ENCODE measurements around the gene ATE1. TPM values are rescaled to one million over a fixed set of nuclear protein-coding genes. Genes with fewer than 3 reads are reported as not detected.
A peak's percentile ranks its signal among the peaks of the same experiment; 100 is the strongest.
"Not testable (repeated sequence)": the region's sequence is repeated elsewhere in the genome, so short reads cannot be mapped to it uniquely, and the experiment has no call there.

Gene ATE1
- total RNA-seq, 1 donor from 2014 or later = 31.7 TPM

DNA sequence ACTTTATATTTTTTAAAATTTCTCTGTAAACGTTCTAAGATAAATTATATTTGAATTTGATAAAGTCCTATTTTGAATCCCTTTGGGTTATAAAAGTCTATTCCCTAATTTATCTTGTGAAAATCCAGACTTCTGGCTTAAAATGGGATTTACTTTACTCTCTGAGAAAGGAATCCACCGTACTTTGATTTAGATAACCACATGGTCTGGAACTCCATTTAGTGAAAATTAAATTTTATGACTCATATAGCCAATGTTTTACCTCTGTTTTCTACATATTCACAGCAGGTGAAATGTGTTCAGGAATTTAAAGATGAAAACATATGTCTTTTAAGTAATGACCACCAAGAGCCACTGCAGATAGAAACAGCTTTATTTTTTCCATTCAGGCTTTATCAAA, 187.8 kb downstream of the ATE1 start:
- no peak for DNase-seq (ENCODE audit: low read depth in 2 of 2)

- no peak for DNase-seq (ENCODE audit: low read depth in 2 of 2)
Observed at GRCh38 chr10:121739114-121739513, 188.7 kb downstream of the ATE1 start.

DNA sequence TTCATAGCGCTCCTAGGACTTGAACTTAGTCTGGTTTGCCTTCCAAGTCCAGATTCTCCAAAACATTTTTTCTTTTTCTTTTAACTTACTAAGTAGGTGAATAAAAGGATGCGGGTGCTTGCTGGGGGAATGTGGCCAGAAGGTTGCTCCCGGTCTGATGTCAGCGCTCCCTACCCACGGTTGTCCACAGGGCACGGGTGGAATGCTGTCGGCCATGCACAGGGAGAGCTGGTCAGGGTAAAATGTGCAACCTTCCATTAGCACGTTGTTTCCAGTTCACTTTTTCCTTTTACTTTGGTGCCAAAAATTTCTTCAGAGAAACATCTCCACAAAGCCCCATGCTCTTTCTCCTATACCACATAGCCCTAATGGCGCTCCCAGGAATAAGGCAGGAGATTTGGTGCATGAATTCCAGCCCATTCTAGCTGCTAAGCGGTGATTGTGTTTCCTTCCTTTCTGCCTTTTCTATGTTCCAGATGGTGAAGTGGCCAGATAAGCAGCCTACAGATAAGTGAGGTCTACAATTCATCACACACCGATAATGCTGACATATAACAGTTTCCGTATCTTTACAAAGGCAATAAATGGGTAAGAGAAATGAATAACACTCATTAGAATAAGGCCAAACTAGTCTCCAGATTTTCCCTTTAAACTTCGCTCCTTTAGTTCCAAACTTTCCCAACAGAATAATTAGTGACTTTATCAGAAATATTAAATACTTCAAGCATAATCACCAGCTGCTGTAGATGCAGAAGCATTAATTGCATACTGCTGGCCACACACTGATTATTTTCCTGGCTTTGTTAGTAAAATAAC, 191.3 kb downstream of the ATE1 start:
- DNase-seq (ENCODE audit: low read depth in 2 of 2) = peak; percentile 8 to 51

DNA sequence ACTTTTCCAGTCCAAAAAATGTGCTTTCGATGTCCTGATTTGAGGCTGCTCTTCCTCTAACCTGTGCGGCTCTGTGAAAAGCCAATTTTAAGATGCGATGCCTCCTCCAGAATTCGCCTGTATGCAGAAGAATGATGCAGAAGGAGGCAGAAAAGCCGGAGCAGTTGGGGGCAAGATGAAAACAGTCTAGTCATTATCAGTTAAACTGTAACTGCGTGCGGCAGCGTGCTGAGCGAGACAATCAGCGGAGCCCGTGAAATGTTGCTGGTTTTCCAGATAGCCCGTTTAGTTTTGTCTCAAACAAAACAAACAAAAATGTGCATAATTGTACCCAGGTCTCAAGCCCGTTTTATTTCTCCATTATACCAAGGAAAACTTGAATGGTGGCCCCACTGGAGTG, 192.6 kb downstream of the ATE1 start:
- no peak for DNase-seq (ENCODE audit: low read depth in 2 of 2)

- peak; percentile 16 to 27 for DNase-seq (ENCODE audit: low read depth in 2 of 2)
Observed at GRCh38 chr10:121734589-121735045, 193.2 kb downstream of the ATE1 start.

DNA sequence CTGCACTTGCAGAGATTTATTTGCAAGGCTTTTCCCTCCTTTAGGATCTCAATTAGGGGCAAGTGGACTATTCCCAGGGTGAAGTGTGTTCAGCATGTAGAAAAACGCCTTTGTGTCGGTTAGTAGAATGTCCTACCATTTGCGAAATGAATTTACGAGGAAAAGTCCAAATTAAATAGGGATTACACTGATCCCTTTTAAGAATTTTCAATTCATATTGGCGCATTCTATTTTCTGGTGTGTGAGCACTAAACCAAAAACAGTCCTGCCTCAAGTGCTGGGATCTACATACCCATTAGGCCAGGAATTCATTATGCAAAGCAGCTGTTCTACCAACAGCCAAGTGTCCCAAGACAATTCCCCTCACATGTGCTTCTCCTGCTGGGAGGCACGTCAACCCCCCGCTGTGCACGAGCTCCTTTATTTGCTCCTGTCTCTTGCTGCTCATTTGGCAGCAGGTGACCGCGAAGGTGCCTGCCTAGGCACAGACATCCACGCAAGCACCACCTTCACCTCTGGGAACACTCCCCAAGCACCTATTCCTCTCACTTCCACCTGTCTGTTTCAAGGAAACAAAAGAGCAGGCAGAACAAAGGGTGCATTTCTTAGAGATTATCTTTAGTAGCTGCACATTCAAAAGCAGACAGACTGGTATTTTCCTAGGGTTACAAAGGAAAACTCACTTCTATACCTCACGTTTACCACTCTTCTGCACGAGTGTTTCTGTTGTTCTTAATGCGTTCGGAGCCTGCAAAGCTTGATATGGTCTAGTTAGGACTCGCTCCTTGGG, 195.0 kb downstream of the ATE1 start:
- DNase-seq (ENCODE audit: low read depth in 2 of 2) = no peak

DNA sequence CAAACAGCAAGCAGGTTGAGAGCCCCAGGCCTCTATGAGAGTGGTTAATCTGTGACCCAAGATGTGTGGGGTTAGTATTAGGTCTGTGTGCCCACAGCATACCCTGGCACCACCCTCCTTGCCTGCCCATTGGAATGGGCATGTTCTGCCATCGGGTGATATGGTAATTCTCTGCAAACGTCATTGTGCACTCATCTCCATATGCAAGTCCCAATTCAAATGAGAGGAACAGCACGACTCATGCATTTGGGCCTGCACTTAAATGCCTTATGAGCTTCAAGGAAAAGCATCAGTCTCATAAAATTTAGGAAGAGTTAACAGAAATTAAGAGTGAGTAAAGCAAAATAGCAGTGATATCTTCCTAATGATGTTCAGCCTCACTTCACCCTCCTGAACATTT, 195.7 kb downstream of the ATE1 start:
- DNase-seq (ENCODE audit: low read depth in 2 of 2) = no peak

DNA sequence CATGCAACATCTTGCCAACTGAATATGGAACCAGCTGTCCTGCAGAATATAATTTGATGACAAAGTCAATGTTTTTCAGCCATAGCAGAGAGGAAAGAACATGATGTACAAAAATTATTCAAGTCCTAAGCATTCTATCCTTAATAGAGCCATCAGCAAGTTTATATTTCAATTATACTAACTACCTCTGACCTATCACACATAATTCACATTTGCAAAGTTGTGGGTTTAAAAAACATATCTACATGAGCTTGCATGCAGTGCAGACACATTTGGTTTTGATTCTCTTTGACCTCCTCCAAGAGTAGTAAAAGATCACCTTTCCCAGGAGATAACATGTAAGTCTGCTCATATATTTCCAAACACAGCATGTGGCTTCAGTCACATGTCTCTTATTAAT, 203.5 kb downstream of the ATE1 start:
- DNase-seq (ENCODE audit: low read depth in 2 of 2) = no peak

DNA sequence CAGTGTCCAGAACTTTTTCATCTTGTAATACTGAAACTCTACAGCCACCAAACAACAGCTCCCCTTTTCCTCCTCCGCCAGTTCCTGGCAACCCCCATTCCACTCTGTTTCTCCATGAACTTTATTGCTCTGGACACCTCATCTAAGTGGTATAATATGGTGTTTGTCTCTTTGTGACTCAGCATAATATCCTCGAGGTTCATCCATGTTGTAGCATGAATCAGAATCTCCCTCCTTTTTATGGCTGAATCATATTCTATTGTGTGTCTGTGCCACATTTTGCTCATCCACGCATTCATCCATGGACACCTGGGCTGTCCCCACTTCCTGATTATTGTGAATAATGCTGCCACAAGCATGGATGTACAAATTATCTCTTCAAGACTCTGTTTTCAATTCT, 205.2 kb downstream of the ATE1 start:
- DNase-seq (ENCODE audit: low read depth in 2 of 2) = no peak

DNA sequence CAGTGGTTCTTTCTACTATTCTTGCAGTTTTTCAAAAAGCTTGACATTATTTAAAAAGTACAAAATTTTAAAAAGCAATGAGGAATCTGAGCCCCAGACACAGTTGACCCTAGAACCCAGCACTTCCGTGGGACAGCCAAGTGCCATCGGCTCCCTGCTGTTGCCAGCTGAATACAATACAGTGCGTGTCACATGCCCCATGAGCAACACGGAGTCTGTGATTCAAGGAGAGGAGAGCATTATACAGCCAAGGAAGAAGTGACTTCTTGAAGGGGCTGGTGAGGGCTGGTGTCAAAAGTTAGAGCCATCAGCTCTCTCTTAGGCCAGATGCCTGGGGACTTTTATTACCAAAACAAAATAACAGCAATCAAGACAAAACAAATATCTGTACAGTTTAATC, 206.6 kb downstream of the ATE1 start:
- no peak for DNase-seq (ENCODE audit: low read depth in 2 of 2)

DNA sequence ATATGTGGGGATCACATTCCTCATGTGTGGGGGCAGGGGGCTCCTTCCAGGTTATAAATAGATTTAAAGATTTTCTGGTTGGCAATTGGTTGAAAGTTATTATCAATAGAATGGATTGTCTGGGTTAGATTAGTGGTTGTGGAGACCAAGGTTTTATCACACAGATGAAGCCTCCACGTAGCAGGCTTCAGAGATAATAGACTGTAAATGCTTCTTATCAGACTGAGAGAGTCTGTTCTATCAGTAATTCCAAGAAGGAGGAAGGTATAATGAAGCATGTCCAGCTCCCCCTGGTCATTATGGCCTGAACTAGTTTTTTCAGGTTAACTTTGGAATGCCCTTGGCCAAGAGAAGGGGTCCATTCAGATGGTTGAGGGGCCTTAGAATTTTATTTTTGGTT, 211.9 kb downstream of the ATE1 start:
- DNase-seq (ENCODE audit: low read depth in 2 of 2) = no peak

GRCh38 chr10:121715076-121715475, 212.8 kb downstream of the ATE1 start:
- no peak for DNase-seq (ENCODE audit: low read depth in 2 of 2)

DNA sequence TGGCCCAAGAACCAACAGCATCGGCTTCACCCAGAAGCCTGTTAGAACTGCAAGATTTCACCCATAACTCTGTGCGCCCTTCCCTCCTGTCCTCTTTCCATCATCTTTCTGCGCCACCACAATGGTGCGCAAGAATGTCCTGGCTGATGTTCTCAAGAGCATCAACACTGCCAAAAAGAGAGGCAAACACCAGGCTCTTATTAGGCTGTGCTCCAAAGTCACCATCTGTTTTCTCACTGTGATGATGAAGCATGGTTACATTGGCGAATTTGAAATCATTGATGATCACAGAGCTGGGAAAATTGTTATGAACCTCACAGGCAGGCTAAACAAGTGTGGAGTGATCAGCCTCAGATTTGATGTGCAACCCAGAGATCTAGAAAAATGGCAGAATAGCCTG, 214.3 kb downstream of the ATE1 start:
- no peak for DNase-seq (ENCODE audit: low read depth in 2 of 2)

DNA sequence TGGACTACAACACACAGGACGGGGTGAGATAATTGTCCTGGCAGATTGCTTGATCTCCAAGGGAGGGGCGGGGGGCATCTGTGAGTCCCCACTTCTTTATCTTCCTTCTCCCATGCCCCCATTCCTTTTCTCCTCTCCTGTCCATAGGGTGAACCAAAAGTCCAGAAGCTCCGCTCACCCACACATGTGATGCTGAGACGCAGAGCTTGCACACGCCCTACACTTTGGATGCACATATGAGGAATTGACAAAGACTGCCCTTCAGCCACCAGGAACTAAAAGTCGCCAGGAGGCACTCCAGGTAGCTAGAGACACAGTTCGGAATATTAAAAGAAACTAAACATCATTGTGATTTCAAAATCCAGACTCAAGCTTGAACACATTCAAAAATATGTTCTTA, 216.9 kb downstream of the ATE1 start:
- no peak for DNase-seq (ENCODE audit: low read depth in 2 of 2)

DNA sequence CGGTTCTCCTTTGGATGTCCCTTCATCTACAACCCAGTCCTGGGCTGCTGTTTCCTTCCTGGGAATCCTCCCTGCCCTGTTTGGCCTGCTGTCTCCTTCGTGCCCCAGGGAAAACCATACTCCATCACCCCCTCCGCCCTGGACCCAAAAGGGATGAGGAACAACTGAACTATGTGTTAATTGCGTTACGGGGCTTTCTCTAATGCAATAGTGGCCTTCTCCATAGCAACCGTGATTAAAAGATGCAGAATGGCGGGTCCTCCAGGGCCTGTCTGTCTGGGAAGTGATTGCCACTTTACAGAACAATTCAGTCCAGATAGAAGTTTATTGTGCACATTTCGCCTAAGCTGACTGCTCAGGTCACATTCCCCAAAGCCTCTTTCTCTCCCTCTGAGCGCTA, 217.6 kb downstream of the ATE1 start:
- no peak for DNase-seq (ENCODE audit: low read depth in 2 of 2)

DNA sequence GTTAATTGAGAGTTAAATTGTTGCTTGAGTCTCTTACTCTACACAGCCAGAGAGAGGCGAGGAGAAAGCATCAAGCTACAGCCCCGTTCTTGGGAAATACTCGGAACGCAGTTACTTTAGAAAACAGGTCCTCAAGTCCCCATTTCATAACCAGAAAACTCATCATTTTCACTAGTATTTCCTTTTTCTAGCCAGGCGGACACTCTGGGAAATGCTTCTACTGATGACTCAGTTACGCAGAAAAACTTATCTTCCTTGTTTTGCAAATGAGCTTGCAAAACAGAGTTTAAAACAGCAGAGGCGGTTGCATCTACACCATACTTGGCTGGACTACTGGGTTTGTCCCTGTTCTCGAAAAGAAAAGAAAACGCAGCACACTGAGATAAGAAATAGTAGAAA, 218.2 kb downstream of the ATE1 start:
- DNase-seq (ENCODE audit: low read depth in 2 of 2) = no peak

- DNase-seq (ENCODE audit: low read depth in 2 of 2) = no peak
Observed at GRCh38 chr10:121708728-121709674, 218.8 kb downstream of the ATE1 start.

DNA sequence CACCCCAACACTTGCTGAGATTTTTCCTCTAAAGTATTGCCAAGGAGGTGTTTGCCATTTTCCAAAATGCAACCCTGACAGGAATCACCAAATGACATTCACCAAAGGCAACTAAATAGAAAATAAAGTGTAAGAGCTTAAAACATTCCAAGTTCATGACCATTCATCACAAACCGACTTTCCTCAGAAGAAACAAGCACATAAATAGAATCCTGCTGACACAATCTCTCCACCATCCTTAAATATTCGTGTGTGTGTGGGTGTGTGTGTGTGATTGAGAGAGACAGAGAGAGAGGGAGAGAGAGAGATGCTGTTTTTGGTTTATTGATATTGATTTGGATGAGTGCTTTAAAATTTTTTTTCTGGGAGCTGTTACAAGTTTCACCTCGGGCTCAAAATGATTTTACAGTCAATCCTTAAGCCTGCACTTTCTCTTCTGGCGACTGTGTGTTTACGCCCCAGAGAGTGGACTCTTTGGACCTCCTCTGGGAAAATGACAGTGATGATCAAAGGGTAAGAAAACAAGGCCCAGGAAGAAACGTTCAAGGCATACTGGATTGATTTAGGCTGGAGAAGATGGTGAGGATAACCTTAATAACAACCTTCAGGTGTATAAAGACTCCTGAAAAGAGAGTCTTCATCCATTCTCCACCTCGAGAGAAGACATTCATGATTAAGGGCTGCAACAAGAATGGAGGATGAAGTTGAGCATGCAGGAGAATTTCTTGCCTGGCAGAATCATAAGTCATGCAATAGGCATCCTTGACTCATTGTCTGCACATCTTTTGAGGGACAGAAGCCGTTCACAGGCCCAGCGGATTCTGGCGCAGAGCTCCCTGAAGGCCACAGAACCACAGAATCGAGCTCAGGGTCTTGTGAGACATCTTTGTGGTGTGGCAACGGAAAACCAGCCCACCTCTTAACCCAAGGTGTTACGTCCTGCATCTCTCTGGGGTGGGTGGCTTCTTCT, 225.2 kb downstream of the ATE1 start:
- no peak for DNase-seq (ENCODE audit: low read depth in 2 of 2)

DNA sequence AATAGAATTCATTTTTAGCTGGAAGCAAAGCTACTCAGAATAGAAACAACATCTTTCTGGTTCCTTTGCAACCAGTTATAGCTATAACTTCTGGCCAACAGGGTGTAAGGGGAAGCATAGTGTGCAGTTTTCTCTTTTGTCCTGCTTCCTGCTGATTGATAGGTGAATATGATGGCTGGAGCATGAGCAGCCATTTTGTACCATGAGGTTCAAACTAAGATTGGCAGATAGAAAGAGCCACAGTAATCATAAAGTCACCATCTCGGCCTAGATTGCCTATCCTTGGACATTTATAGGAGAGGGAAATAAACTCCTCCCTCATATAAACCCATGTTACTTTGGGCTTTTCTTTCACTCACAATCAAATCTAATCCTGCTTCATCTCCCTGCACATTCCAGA, 227.4 kb downstream of the ATE1 start:
- DNase-seq (ENCODE audit: low read depth in 2 of 2) = no peak

DNA sequence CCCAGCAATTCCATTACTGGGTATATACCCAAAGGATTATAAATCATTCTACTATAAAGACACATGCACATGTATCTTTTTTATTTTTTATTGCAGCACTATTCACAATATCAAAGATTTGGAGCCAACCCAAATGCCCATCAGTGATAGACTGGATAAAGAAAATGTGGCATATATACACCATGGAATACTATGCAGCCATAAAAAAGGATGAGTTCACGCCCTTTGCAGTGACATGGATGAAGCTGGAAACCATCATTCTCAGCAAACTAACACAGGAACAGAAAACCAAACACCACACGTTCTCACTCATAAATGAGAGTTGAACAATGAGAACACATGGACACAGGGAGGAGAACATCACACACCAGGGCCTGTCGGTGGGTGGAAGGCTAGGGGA, 228.1 kb downstream of the ATE1 start:
- not testable (repeated sequence) for DNase-seq (ENCODE audit: low read depth in 2 of 2)

DNA sequence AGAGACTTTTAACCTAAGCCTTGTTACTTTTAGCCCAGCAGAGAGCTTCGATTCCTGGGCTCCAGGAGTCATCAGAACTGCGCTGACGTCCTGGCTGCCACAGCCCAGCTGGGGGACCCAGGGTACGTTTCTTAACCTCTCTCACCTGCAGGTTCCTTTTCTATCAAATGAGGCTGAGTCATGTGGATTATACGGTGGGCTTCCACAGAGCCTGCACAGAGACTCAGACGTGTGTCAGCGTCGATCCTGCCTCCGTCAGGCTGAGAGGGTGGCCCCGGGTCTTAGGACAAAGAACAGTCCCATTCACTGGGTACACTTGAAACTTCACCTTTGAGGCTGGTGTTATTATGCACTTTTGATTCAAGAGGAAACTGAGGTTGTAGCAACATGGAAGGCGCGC, 228.9 kb downstream of the ATE1 start:
- no peak for DNase-seq (ENCODE audit: low read depth in 2 of 2)
